ENCODE data around the gene CPD. TPM values are rescaled to one million over a fixed set of nuclear protein-coding genes. Genes with fewer than 3 reads are reported as not detected.

CPD gene
- total and polyA plus RNA-seq, 2 of the 13 experiments (the other 11 are each of a cell fraction or from before 2014, with no cell fraction given) = 46.1 to 72.3 TPM

DNA sequence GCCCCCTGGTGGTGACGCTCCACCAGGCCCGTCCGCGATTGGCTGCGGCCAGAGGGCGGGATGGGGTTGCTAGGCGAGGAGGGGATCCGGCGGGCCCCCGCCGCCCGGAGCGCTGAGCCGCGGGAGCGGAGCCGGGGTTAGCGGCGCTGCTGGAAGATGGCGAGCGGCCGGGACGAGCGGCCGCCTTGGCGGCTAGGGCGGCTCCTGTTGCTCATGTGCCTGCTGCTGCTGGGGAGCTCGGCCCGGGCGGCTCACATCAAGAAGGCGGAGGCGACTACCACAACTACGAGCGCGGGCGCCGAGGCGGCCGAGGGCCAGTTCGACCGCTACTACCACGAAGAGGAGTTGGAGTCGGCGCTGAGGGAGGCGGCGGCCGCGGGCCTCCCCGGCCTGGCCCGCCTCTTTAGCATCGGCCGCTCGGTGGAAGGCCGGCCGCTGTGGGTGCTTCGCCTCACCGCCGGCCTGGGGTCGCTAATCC lies at the start of gene CPD (continued):
- TF ChIP-seq, protein P1, sequence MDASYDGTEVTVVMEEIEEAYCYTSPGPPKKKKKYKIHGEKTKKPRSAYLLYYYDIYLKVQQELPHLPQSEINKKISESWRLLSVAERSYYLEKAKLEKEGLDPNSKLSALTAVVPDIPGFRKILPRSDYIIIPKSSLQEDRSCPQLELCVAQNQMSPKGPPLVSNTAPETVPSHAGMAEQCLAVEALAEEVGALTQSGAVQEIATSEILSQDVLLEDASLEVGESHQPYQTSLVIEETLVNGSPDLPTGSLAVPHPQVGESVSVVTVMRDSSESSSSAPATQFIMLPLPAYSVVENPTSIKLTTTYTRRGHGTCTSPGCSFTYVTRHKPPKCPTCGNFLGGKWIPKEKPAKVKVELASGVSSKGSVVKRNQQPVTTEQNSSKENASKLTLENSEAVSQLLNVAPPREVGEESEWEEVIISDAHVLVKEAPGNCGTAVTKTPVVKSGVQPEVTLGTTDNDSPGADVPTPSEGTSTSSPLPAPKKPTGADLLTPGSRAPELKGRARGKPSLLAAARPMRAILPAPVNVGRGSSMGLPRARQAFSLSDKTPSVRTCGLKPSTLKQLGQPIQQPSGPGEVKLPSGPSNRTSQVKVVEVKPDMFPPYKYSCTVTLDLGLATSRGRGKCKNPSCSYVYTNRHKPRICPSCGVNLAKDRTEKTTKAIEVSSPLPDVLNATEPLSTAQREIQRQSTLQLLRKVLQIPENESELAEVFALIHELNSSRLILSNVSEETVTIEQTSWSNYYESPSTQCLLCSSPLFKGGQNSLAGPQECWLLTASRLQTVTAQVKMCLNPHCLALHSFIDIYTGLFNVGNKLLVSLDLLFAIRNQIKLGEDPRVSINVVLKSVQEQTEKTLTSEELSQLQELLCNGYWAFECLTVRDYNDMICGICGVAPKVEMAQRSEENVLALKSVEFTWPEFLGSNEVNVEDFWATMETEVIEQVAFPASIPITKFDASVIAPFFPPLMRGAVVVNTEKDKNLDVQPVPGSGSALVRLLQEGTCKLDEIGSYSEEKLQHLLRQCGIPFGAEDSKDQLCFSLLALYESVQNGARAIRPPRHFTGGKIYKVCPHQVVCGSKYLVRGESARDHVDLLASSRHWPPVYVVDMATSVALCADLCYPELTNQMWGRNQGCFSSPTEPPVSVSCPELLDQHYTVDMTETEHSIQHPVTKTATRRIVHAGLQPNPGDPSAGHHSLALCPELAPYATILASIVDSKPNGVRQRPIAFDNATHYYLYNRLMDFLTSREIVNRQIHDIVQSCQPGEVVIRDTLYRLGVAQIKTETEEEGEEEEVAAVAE (CRISPR knock-in tag; IDR thresholded peaks at IDR 0.05; ENCODE audit: borderline replicate concordance) = no peak
- TF ChIP-seq NFRKB (IDR thresholded peaks at IDR 0.05) = no peak
- TF ChIP-seq, protein P2, sequence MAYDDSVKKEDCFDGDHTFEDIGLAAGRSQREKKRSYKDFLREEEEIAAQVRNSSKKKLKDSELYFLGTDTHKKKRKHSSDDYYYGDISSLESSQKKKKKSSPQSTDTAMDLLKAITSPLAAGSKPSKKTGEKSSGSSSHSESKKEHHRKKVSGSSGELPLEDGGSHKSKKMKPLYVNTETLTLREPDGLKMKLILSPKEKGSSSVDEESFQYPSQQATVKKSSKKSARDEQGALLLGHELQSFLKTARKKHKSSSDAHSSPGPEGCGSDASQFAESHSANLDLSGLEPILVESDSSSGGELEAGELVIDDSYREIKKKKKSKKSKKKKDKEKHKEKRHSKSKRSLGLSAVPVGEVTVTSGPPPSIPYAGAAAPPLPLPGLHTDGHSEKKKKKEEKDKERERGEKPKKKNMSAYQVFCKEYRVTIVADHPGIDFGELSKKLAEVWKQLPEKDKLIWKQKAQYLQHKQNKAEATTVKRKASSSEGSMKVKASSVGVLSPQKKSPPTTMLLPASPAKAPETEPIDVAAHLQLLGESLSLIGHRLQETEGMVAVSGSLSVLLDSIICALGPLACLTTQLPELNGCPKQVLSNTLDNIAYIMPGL (CRISPR knock-in tag; IDR thresholded peaks at IDR 0.05; ENCODE audit: borderline replicate concordance in 1 of 2, low read depth in 1 of 2) = peak in 1 of 2 experiments; percentile 56; a peak in 2 of 4 replicates
- TF ChIP-seq SAP130 (CRISPR knock-in tag; IDR thresholded peaks at IDR 0.05; ENCODE audit: low read depth) = peak; percentile 71
- no peak for TF ChIP-seq FOXP1 (IDR thresholded peaks at IDR 0.05)
- no peak for TF ChIP-seq FOXP1 (CRISPR knock-in tag; IDR thresholded peaks at IDR 0.05)
- TF ChIP-seq ATF7-NPFF (CRISPR knock-in tag; IDR thresholded peaks at IDR 0.05; ENCODE audit: low read depth) = no peak
- TF ChIP-seq ZNF17 (CRISPR knock-in tag; IDR thresholded peaks at IDR 0.05) = no peak
- no peak; the same call in 1 of the 2 replicates for TF ChIP-seq ZNF780A (CRISPR knock-in tag; IDR thresholded peaks at IDR 0.05)
- no peak for TF ChIP-seq ZNF724P (CRISPR knock-in tag; IDR thresholded peaks at IDR 0.05; ENCODE audit: borderline replicate concordance)
- TF ChIP-seq NKX3-1 (CRISPR knock-in tag; IDR thresholded peaks at IDR 0.05) = no peak
- TF ChIP-seq ETV6 (CRISPR knock-in tag; conservative IDR thresholded peaks at IDR 0.05) = no peak; the same call in 1 of the 2 replicates
- TF ChIP-seq SUZ12 (IDR thresholded peaks at IDR 0.05; ENCODE audit: low read depth, low read length) = no peak
- TF ChIP-seq GABPA (IDR thresholded peaks at IDR 0.05; ENCODE audit: low read depth, low read length) = peak; percentile 45
- peak; percentile 60 for TF ChIP-seq GABPA (CRISPR knock-in tag; IDR thresholded peaks at IDR 0.05; ENCODE audit: low read depth)
- TF ChIP-seq TARDBP (CRISPR knock-in tag; IDR thresholded peaks at IDR 0.05) = no peak
- TF ChIP-seq, protein P3, sequence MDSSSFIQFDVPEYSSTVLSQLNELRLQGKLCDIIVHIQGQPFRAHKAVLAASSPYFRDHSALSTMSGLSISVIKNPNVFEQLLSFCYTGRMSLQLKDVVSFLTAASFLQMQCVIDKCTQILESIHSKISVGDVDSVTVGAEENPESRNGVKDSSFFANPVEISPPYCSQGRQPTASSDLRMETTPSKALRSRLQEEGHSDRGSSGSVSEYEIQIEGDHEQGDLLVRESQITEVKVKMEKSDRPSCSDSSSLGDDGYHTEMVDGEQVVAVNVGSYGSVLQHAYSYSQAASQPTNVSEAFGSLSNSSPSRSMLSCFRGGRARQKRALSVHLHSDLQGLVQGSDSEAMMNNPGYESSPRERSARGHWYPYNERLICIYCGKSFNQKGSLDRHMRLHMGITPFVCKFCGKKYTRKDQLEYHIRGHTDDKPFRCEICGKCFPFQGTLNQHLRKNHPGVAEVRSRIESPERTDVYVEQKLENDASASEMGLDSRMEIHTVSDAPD (CRISPR knock-in tag; IDR thresholded peaks at IDR 0.05) = no peak
- TF ChIP-seq YEATS2 (CRISPR knock-in tag; IDR thresholded peaks at IDR 0.05; ENCODE audit: borderline replicate concordance) = no peak
- no peak for TF ChIP-seq ZNF839 (CRISPR knock-in tag; IDR thresholded peaks at IDR 0.05; ENCODE audit: borderline replicate concordance)
- TF ChIP-seq TMF1 (CRISPR knock-in tag; IDR thresholded peaks at IDR 0.05; ENCODE audit: low read depth) = no peak
- no peak; the same call in 1 of the 2 replicates for TF ChIP-seq STAG1 (CRISPR knock-in tag; IDR thresholded peaks at IDR 0.05)
- 0 out of 2 replicates have a peak, but pooled peaks have one; percentile 50 for TF ChIP-seq ZNF296 (CRISPR knock-in tag; conservative IDR thresholded peaks at IDR 0.05)
- TF ChIP-seq, protein P4, sequence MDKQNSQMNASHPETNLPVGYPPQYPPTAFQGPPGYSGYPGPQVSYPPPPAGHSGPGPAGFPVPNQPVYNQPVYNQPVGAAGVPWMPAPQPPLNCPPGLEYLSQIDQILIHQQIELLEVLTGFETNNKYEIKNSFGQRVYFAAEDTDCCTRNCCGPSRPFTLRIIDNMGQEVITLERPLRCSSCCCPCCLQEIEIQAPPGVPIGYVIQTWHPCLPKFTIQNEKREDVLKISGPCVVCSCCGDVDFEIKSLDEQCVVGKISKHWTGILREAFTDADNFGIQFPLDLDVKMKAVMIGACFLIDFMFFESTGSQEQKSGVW (CRISPR knock-in tag; IDR thresholded peaks at IDR 0.05; ENCODE audit: borderline replicate concordance) = 0 out of 2 replicates have a peak, but pooled peaks have one; percentile 30
